ENCODE measurements around the gene SIPA1L3. TPM values are rescaled to one million over a fixed set of nuclear protein-coding genes. Genes with fewer than 3 reads are reported as not detected.

Gene SIPA1L3
- total and polyA plus RNA-seq, 4 donors = 9.6 to 50.5 (median 27.6) TPM

DNA sequence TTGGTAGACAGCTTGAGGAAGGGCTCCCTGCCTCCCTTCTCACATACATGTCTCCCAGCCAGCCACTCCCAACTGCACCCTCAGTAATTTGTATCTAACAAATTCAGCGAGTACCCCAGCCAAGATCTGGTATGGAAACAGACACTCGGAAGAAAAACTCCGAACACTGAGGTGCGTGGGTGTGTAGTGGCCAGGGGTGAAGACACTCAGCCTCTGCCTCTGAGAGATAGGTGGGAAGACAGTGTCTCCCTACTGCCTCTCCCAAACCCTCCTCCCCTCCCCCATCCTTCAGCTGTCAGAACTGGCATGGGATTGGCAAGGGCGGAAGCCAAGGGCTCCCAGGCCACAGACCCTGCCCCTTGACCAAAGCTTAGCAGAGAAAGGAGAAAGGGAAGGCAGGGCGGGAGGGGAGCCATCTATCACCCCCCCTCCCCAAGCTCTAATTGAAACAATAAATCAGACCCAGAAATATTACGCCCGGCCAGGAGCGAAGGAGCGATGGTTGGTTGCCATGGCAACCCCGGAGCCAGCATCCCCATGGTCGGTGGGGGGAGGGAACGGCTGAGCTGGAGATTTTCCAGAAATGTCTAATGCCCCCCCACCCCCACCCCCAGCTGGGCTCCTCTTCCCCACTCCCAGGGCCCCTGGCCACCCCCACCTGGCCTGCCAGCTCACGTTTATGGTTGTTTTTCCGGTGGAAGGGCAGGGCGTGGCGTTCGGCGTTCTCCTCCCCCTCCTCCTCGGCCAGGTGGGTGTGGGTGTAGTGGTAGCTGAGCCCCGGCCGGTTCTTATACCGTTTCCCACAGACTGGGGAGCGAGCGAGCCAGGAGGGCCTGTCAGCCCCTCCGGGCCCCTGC is 310.0 kb downstream of the SIPA1L3 start:
- DNase-seq (no peak), ATAC-seq (ENCODE audit: insufficient read depth, low FRiP score) (no peak)
- Histone ChIP-seq H3K9me3 (ENCODE audit: control insufficient read depth in 4 of 4, insufficient read depth in 3 of 4, low read length in 3 of 4) (peaks cover 0 to 2% (median 0%) of the 10 kb centered on the region in 4 donors), H3K36me3 (ENCODE audit: control insufficient read depth in 4 of 4, insufficient read depth in 4 of 4, low read length in 4 of 4) (no peaks in the 10 kb centered on the region), H3K4me1 (ENCODE audit: control insufficient read depth in 5 of 5, insufficient read depth in 5 of 5, low read length in 5 of 5) (no peaks in the 10 kb centered on the region), H3K9ac (ENCODE audit: insufficient read depth in 1 of 2, low read length in 2 of 2) (no peak overlapping the region), H3K27me3 (ENCODE audit: control insufficient read depth in 3 of 3, insufficient read depth in 3 of 3, low read length in 2 of 3) (peaks cover 0 to 9% (median 0%) of the 10 kb centered on the region in 3 donors), H3K27ac (ENCODE audit: low read depth in 1 of 2, low read length in 1 of 2) (no peak overlapping the region), H3K4me3 (no peak overlapping the region)
- TF ChIP-seq, protein P1, sequence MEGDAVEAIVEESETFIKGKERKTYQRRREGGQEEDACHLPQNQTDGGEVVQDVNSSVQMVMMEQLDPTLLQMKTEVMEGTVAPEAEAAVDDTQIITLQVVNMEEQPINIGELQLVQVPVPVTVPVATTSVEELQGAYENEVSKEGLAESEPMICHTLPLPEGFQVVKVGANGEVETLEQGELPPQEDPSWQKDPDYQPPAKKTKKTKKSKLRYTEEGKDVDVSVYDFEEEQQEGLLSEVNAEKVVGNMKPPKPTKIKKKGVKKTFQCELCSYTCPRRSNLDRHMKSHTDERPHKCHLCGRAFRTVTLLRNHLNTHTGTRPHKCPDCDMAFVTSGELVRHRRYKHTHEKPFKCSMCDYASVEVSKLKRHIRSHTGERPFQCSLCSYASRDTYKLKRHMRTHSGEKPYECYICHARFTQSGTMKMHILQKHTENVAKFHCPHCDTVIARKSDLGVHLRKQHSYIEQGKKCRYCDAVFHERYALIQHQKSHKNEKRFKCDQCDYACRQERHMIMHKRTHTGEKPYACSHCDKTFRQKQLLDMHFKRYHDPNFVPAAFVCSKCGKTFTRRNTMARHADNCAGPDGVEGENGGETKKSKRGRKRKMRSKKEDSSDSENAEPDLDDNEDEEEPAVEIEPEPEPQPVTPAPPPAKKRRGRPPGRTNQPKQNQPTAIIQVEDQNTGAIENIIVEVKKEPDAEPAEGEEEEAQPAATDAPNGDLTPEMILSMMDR (IDR thresholded peaks at IDR 0.05; ENCODE audit: control extremely low read depth, extremely low read depth) = no peak
- WGBS, 2 donors = 58 to 72% methylated on average over 21 to 26 of the region's 26 CpGs

DNA sequence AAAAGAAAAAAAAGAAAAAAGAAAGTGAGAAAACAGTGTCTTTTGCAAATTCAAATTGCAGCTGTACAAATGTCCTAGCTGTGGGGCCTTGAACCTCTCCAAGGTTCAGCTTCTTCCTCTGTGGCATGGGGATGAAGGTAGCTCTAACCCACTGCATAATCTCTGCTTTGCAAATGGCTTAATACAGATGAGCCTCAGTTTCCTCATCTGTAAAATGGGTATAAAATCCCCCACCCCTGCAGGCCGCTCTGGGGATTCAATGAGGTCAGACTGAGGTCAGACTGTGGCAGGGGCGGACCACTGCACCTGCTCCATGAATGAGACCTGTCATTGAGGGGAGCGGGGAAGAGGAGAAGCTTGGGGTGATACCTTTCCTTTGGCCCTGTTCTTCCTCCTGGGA is 311.2 kb downstream of the SIPA1L3 start:
- ATAC-seq (ENCODE audit: insufficient read depth, low FRiP score) (no peak), DNase-seq (no peak)
- Histone ChIP-seq H3K4me3 (no peak overlapping the region), H3K4me1 (ENCODE audit: control insufficient read depth in 5 of 5, insufficient read depth in 5 of 5, low read length in 5 of 5) (peaks cover 0 to under 1% (median 0%) of the 10 kb centered on the region in 5 donors), H3K27ac (ENCODE audit: low read depth in 1 of 2, low read length in 1 of 2) (no peak overlapping the region), H3K36me3 (ENCODE audit: control insufficient read depth in 4 of 4, insufficient read depth in 4 of 4, low read length in 4 of 4) (no peaks in the 10 kb centered on the region), H3K27me3 (ENCODE audit: control insufficient read depth in 3 of 3, insufficient read depth in 3 of 3, low read length in 2 of 3) (peaks cover 3 to 12% (median 4%) of the 10 kb centered on the region in 3 donors), H3K9me3 (ENCODE audit: control insufficient read depth in 4 of 4, insufficient read depth in 3 of 4, low read length in 3 of 4) (peaks cover 0 to 2% (median 0%) of the 10 kb centered on the region in 4 donors), H3K9ac (ENCODE audit: insufficient read depth in 1 of 2, low read length in 2 of 2) (no peak overlapping the region)
- 93 to 95% methylated on average over 3 of the region's 3 CpGs for WGBS, 2 donors
- TF ChIP-seq, protein P1 (IDR thresholded peaks at IDR 0.05; ENCODE audit: control extremely low read depth, extremely low read depth) = no peak

DNA sequence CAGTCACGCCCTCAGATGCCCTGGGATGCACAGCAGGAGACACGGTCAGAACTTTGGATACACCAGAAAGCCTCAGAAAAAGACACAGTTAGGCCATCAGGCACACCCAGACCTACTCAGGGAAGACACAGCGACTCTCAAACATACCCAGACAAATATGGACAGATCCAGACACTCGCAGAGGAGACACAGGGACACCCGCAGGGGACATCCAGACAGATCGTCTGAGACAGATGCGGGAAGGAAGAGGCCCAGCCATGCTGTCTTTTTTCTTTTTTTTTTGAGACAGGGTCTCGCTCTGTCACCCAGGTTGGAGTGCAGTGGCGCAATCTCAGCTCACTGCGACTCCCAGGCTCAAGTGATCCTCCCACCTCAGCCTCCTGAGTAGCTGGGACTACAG is 312.2 kb downstream of the SIPA1L3 start:
- WGBS, 2 donors = 86 to 91% methylated on average over 10 of the region's 10 CpGs
- Histone ChIP-seq H3K27me3 (ENCODE audit: control insufficient read depth in 3 of 3, insufficient read depth in 3 of 3, low read length in 2 of 3) (peaks cover 3 to 12% (median 6%) of the 10 kb centered on the region in 3 donors), H3K9me3 (ENCODE audit: control insufficient read depth in 4 of 4, insufficient read depth in 3 of 4, low read length in 3 of 4) (peaks cover 0 to 2% (median 0%) of the 10 kb centered on the region in 4 donors), H3K27ac (ENCODE audit: low read depth in 1 of 2, low read length in 1 of 2) (no peak overlapping the region), H3K36me3 (ENCODE audit: control insufficient read depth in 4 of 4, insufficient read depth in 4 of 4, low read length in 4 of 4) (no peaks in the 10 kb centered on the region), H3K9ac (ENCODE audit: insufficient read depth in 1 of 2, low read length in 2 of 2) (no peak overlapping the region), H3K4me3 (no peak overlapping the region), H3K4me1 (ENCODE audit: control insufficient read depth in 5 of 5, insufficient read depth in 5 of 5, low read length in 5 of 5) (peaks cover 0 to 6% (median under 1%) of the 10 kb centered on the region in 5 donors)
- DNase-seq = no peak
- TF ChIP-seq, protein P1 (IDR thresholded peaks at IDR 0.05; ENCODE audit: control extremely low read depth, extremely low read depth) = no peak
- ATAC-seq (ENCODE audit: insufficient read depth, low FRiP score) = no peak

Data from lung (tissue), 12 donors.